ENCODE data around the gene SMPDL3B. TPM values are rescaled to one million over a fixed set of nuclear protein-coding genes. Genes with fewer than 3 reads are reported as not detected.

Gene SMPDL3B
- total and polyA plus RNA-seq, 12 donors, result 0.26 TPM; not detected in 11

DNA sequence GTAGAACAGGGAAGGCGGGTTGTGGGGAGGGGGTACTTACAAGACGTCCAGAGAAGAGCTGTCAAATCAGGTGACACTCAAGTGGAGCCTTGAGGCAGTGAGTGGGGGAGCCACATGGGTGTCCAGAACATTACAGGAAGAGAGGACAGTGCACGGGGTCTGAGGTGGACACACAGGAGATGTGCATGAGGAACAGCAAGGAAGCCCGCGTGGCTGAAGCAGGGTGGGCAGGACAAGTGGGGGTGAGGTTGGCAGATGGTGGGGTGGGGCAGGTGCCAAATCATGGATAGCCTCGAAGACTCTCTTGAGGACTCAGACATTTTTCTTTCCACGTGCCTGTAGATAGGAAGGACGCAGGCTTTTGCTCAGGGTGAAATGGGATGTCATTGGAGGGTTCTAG lies 921 bp downstream of the SMPDL3B start:
- no peaks in the 10 kb centered on the region for H3K36me3 ChIP-seq (replicated peaks in 1 of 2)
- intact Hi-C loops (cut with DNase I), result no loop called here
- DNase-seq, result no peak
- no peak overlapping the region for H3K4me3 ChIP-seq
- no peak overlapping the region for H3K27ac ChIP-seq
- no peaks in the 10 kb centered on the region for H3K4me1 ChIP-seq (replicated peaks in 1 of 2)
- peaks cover 4% of the 10 kb centered on the region for H3K27me3 ChIP-seq
- no peaks in the 10 kb centered on the region for H3K9me3 ChIP-seq (replicated peaks in 1 of 3)
- WGBS, 4 donors, result 45 to 67% (median 61%) methylated on average over 8 of the region's 8 CpGs
- TF ChIP-seq, protein P1, sequence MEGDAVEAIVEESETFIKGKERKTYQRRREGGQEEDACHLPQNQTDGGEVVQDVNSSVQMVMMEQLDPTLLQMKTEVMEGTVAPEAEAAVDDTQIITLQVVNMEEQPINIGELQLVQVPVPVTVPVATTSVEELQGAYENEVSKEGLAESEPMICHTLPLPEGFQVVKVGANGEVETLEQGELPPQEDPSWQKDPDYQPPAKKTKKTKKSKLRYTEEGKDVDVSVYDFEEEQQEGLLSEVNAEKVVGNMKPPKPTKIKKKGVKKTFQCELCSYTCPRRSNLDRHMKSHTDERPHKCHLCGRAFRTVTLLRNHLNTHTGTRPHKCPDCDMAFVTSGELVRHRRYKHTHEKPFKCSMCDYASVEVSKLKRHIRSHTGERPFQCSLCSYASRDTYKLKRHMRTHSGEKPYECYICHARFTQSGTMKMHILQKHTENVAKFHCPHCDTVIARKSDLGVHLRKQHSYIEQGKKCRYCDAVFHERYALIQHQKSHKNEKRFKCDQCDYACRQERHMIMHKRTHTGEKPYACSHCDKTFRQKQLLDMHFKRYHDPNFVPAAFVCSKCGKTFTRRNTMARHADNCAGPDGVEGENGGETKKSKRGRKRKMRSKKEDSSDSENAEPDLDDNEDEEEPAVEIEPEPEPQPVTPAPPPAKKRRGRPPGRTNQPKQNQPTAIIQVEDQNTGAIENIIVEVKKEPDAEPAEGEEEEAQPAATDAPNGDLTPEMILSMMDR (IDR thresholded peaks at IDR 0.05), result no peak
- no peak for TF ChIP-seq POLR2A (IDR thresholded peaks at IDR 0.05)

DNA sequence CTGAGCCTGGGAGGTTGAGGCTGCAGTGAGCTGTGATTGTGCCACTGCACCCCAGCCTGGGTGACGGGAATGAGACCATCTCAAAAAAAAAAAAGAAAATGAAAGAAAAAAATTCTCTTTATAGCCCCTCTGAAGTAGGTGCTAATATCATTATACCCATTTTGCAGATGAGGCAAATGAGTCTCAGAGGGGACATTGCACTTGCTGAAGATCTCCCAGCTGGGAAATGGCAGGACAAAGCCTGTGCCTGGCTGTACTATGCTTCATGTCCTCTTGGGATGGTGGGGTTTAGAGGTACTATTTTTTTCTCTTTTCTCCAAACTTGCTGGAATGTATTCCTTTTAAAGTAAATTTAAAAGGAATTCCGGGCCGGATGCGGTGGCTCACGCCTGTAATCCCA lies 1.6 kb downstream of the SMPDL3B start:
- no peaks in the 10 kb centered on the region for H3K36me3 ChIP-seq (replicated peaks in 1 of 2)
- no peaks in the 10 kb centered on the region for H3K4me1 ChIP-seq (replicated peaks in 1 of 2)
- no peaks in the 10 kb centered on the region for H3K9me3 ChIP-seq (replicated peaks in 1 of 3)
- TF ChIP-seq, protein P1 (IDR thresholded peaks at IDR 0.05), result no peak
- H3K4me3 ChIP-seq, result no peak overlapping the region
- 46 to 80% (median 64%) methylated on average over 5 of the region's 5 CpGs for WGBS, 4 donors
- DNase-seq, result no peak
- intact Hi-C loops (cut with DNase I), result no loop called here
- H3K27me3 ChIP-seq, result peaks cover 4% of the 10 kb centered on the region
- no peak overlapping the region for H3K27ac ChIP-seq

DNA sequence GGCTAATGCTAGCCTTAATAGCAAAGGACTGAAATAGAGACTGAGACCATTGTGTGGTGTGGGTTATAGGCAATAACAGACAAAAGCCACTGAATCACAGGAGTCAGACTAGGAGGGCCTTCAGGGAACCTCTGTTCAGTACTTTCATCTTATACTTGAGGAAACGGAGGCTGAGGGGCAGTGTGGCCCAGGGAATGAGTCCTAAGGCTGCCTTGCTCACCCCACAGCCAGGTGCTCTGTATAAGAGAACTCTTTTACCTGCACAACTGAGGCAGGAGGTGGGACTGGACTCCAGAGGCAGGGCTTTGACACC lies 2.7 kb downstream of the SMPDL3B start:
- no peak overlapping the region for H3K4me3 ChIP-seq
- H3K36me3 ChIP-seq (replicated peaks in 1 of 2), result no peaks in the 10 kb centered on the region
- intact Hi-C loops (cut with DNase I), result no loop called here
- H3K4me1 ChIP-seq (replicated peaks in 1 of 2), result no peaks in the 10 kb centered on the region
- no peak for DNase-seq
- H3K9me3 ChIP-seq (replicated peaks in 1 of 3), result no peaks in the 10 kb centered on the region
- WGBS, 4 donors, result 44 to 75% (median 64%) methylated on average over 1 of the region's 1 CpG
- peaks cover 4% of the 10 kb centered on the region for H3K27me3 ChIP-seq
- TF ChIP-seq, protein P1 (IDR thresholded peaks at IDR 0.05), result no peak
- no peak for TF ChIP-seq POLR2A (IDR thresholded peaks at IDR 0.05)
- H3K27ac ChIP-seq, result no peak overlapping the region

DNA sequence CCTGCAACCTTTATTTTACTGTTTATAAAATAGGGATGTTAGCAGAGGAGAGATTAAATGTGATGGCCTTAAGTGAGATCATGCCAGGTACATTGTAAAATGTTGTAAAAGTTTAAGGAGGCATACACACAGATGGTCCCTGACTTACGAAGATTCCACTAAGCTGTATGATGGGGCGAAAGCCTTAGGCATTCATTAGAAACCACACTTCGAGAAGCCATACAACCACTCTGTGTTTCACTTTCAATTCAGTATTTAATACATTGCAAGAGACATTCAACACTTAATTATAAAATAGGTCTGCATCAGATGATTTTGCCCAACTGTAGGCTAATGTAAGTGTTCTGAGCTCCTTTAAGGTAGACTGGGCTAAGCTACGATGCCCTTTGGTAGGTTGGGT lies 3.7 kb downstream of the SMPDL3B start:
- H3K9me3 ChIP-seq (replicated peaks in 1 of 3), result no peaks in the 10 kb centered on the region
- intact Hi-C loops (cut with DNase I), result no loop called here
- 76 to 92% (median 81%) methylated on average over 4 of the region's 4 CpGs for WGBS, 4 donors
- no peak overlapping the region for H3K4me3 ChIP-seq
- peaks cover 4% of the 10 kb centered on the region for H3K27me3 ChIP-seq
- H3K36me3 ChIP-seq (replicated peaks in 1 of 2), result no peaks in the 10 kb centered on the region
- H3K27ac ChIP-seq, result no peak overlapping the region
- no peak for DNase-seq
- no peak for TF ChIP-seq POLR2A (IDR thresholded peaks at IDR 0.05)
- TF ChIP-seq, protein P1 (IDR thresholded peaks at IDR 0.05), result no peak
- H3K4me1 ChIP-seq (replicated peaks in 1 of 2), result no peaks in the 10 kb centered on the region

Measured in adrenal gland (tissue), 12 donors.